GM12873 (cell line): ENCODE results near the gene CEP43.

Experiments used
- CTCF ChIP-seq: IDR thresholded peaks from 2 replicates; pipeline ENCODE4 v1.5.1; 2012; ENCODE audit warnings: low read depth, mild to moderate bottlenecking, moderate library complexity, low read length, control low read depth; ENCODE audit not compliant: insufficient read depth; ENCODE audit errors: missing control alignments

CEP43 gene

GRCh38 chr6:166987930-166988329 is 11.3 kb upstream of the CEP43 start:
- TF ChIP-seq CTCF, result no peak

GRCh38 chr6:166988674-166989201 is 10.5 kb upstream of the CEP43 start:
- TF ChIP-seq CTCF, result no peak

- TF ChIP-seq CTCF, result peak; percentile 54
These were observed 9.7 kb upstream of the CEP43 start for GRCh38 chr6:166989427-166990032.

GRCh38 chr6:166996406-166996805 is 2.8 kb upstream of the CEP43 start:
- TF ChIP-seq CTCF, result no peak

- no peak for TF ChIP-seq CTCF
These were observed 1.8 kb upstream of the CEP43 start for GRCh38 chr6:166997348-166997747.

- TF ChIP-seq CTCF, result peak; percentile 59
These were observed 1.4 kb upstream of the CEP43 start for GRCh38 chr6:166997768-166998255.

- TF ChIP-seq CTCF, result no peak
These were observed 697 bp upstream of the CEP43 start for GRCh38 chr6:166998256-166999144.
